ELF-1 (cell line): Measurements from ENCODE around the gene ALPP.
"Not testable (repeated sequence)": the region's sequence is repeated elsewhere in the genome, so short reads cannot be mapped to it uniquely, and the experiment has no call there.

ENCODE experiments used
- DNase-seq: peaks from one replicate; pipeline ENCODE4 v3.0.0-alpha.2; 2016; ENCODE audit warnings: low read depth, low spot score

ALPP gene

GRCh38 chr2:232381204-232382031 lies 2.9 kb downstream of the ALPP start:
- DNase-seq = peak; percentile 73

- DNase-seq = no peak
Measured at GRCh38 chr2:232382331-232383225, 4.0 kb downstream of the ALPP start.

GRCh38 chr2:232384466-232384865 lies 5.9 kb downstream of the ALPP start:
- no peak for DNase-seq

GRCh38 chr2:232385058-232385457 lies 6.5 kb downstream of the ALPP start:
- not testable (repeated sequence) for DNase-seq

GRCh38 chr2:232385660-232386489 lies 7.3 kb downstream of the ALPP start:
- peak; percentile 83 for DNase-seq

- DNase-seq = no peak
Measured at GRCh38 chr2:232386490-232386739, 7.9 kb downstream of the ALPP start.

GRCh38 chr2:232386740-232387450 lies 8.3 kb downstream of the ALPP start:
- peak; percentile 84 for DNase-seq

GRCh38 chr2:232387451-232388171 lies 9.1 kb downstream of the ALPP start:
- peak; percentile 52 for DNase-seq

- DNase-seq = peak; percentile 49
Measured at GRCh38 chr2:232388324-232388891, 9.9 kb downstream of the ALPP start.

GRCh38 chr2:232389327-232389726 lies 10.8 kb downstream of the ALPP start:
- no peak for DNase-seq

GRCh38 chr2:232390661-232391060 lies 12.1 kb downstream of the ALPP start:
- no peak for DNase-seq

- no peak for DNase-seq
Measured at GRCh38 chr2:232393556-232393955, 15.0 kb downstream of the ALPP start.

GRCh38 chr2:232394431-232394830 lies 15.9 kb downstream of the ALPP start:
- DNase-seq = not testable (repeated sequence)

GRCh38 chr2:232395586-232395985 lies 17.0 kb downstream of the ALPP start:
- DNase-seq = no peak

GRCh38 chr2:232396683-232397082 lies 18.1 kb downstream of the ALPP start:
- no peak for DNase-seq

GRCh38 chr2:232398293-232399034 lies 19.9 kb downstream of the ALPP start:
- DNase-seq = no peak

- no peak for DNase-seq
Measured at GRCh38 chr2:232400256-232401015, 21.9 kb downstream of the ALPP start.

GRCh38 chr2:232402518-232402917 lies 24.0 kb downstream of the ALPP start:
- no peak for DNase-seq
